A673 (cell line): ENCODE measurements around the gene MYL12A. TPM values are rescaled to one million over a fixed set of nuclear protein-coding genes. Genes with fewer than 3 reads are reported as not detected.
A peak's percentile ranks its signal among the peaks of the same experiment; 100 is the strongest.

ENCODE experiments used
- BruUV-seq: library from RNA; stranded (reverse); fragments of 400-500 nt; replicated peaks from 2 replicates; lab custom pipeline; 2021; lab: Mats Ljungman, UMichigan
- CTCF ChIA-PET: fragments of 300-600 bp; sonication (Branson Sonifier 250); formaldehyde crosslinking; loops from one replicate; lab custom pipeline; 2022; ENCODE audit warnings: antibody characterized with exemption; lab: Charles Lee
- POLR2A ChIA-PET: fragments of 300-600 bp; sonication (Branson Sonifier 250); formaldehyde crosslinking; loops from one replicate; lab custom pipeline; 2022; ENCODE audit warnings: antibody characterized with exemption; ENCODE audit not compliant: low non-redundant PET; lab: Charles Lee
- DNase-seq: peaks from one replicate; pipeline ENCODE4 v3.0.0-alpha.2; 2015; ENCODE audit warnings: low spot score
- H3K27ac ChIP-seq: fragments of 200-600 bp; sonication (generic); 2 replicates; pipeline ENCODE4 v1.5.1; 2016; ENCODE audit warnings: mixed run types, low read depth, mild to moderate bottlenecking, mixed read lengths, antibody characterized with exemption, low read length; ENCODE audit not compliant: poor library complexity, severe bottlenecking
- H3K27me3 ChIP-seq: fragments of 200-600 bp; sonication (generic); replicated peaks from 2 replicates; pipeline ENCODE4 v1.6.1; 2017; ENCODE audit warnings: mixed run types, low read depth, mild to moderate bottlenecking, mixed read lengths, antibody characterized with exemption, low read length; ENCODE audit not compliant: insufficient read depth, poor library complexity
- H3K36me3 ChIP-seq: fragments of 200-600 bp; sonication (generic); 2 replicates; pipeline ENCODE4 v1.6.1; 2016; ENCODE audit warnings: mixed run types, mild to moderate bottlenecking, mixed read lengths, antibody characterized with exemption, low read length; ENCODE audit not compliant: insufficient read depth, poor library complexity, severe bottlenecking
- H3K4me1 ChIP-seq: fragments of 200-600 bp; sonication (generic); 2 replicates; pipeline ENCODE4 v1.6.1; 2017; ENCODE audit warnings: mixed run types, mild to moderate bottlenecking, mixed read lengths, antibody characterized with exemption, low read length; ENCODE audit not compliant: insufficient read depth, poor library complexity, severe bottlenecking
- H3K4me3 ChIP-seq: fragments of 200-600 bp; sonication (generic); 2 replicates; pipeline ENCODE4 v1.5.1; 2016; ENCODE audit warnings: low read depth, mixed run types, mild to moderate bottlenecking, mixed read lengths, low read length; ENCODE audit not compliant: poor library complexity, severe bottlenecking
- H3K9me3 ChIP-seq: fragments of 200-600 bp; sonication (generic); 2 replicates; pipeline ENCODE4 v1.6.1; 2016; ENCODE audit warnings: mixed run types, low read depth, mild to moderate bottlenecking, mixed read lengths, antibody characterized with exemption, low read length; ENCODE audit not compliant: poor library complexity, severe bottlenecking
- CTCF ChIP-seq: fragments of 300-800, 200-600 bp; sonication (generic); conservative IDR thresholded peaks from 2 replicates; pipeline ENCODE4 v1.5.1; 2017; ENCODE audit warnings: low read depth, mild to moderate bottlenecking, antibody characterized with exemption, low read length, moderate library complexity, mixed read lengths
- EZH2 ChIP-seq: fragments of 200-600 bp; sonication (generic); IDR thresholded peaks from 2 replicates; pipeline ENCODE4 v1.6.1; 2017; ENCODE audit warnings: borderline replicate concordance, low read depth, mild to moderate bottlenecking, mixed read lengths, antibody characterized with exemption, low read length; ENCODE audit not compliant: poor library complexity, severe bottlenecking
- intact Hi-C: fragments of 100-400 bp; cut with micrococcal nuclease; formaldehyde crosslinking; loops from one replicate; pipeline ENCODE4 v1.10.0; 2022; ENCODE audit not compliant: unreplicated experiment
- total RNA-seq: library from RNA; stranded (reverse); gene quantifications from 2 replicates; pipeline ENCODE4 v1.2.3, GENCODE V29; 2021

The MYL12A gene
- total RNA-seq, 1 experiment from 2014 or later = 357 TPM

GRCh38 chr18:3235846-3236245 lies 11.8 kb upstream of the MYL12A start:
- CTCF ChIA-PET = no interaction called here
- no peak for DNase-seq
- no peak overlapping the region for H3K4me3 ChIP-seq
- TF ChIP-seq EZH2 (no peak), CTCF (no peak)
- no TSS peak for BruUV-seq
- intact Hi-C loops = no loop called here
- no peak overlapping the region for H3K27ac ChIP-seq
- no peaks in the 10 kb centered on the region for H3K27me3 ChIP-seq
- no peaks in the 10 kb centered on the region for H3K9me3 ChIP-seq
- peaks cover 5% of the 10 kb centered on the region for H3K4me1 ChIP-seq
- POLR2A ChIA-PET = no interaction called here
- H3K36me3 ChIP-seq = no peaks in the 10 kb centered on the region

- Histone ChIP-seq H3K4me3 (no peak overlapping the region), H3K27me3 (no peaks in the 10 kb centered on the region), H3K4me1 (peaks cover 5% of the 10 kb centered on the region), H3K27ac (no peak overlapping the region), H3K9me3 (no peaks in the 10 kb centered on the region), H3K36me3 (no peaks in the 10 kb centered on the region)
- BruUV-seq = no TSS peak
- ChIA-PET CTCF (no interaction called here), POLR2A (no interaction called here)
- TF ChIP-seq CTCF (no peak), EZH2 (no peak)
- DNase-seq = no peak
- intact Hi-C loops = no loop called here
These were observed 11.1 kb upstream of the MYL12A start for GRCh38 chr18:3236470-3236869.

- CTCF ChIA-PET = interaction anchor here (0.5 to 0.7 kb wide), 2 partner anchors 50 to 111 kb away, joined by 3 to 4 read pairs; no protein-coding TSS in a partner anchor
- Histone ChIP-seq H3K27me3 (no peaks in the 10 kb centered on the region), H3K4me3 (no peak overlapping the region), H3K27ac (no peak overlapping the region), H3K4me1 (peaks cover 5% of the 10 kb centered on the region), H3K9me3 (no peaks in the 10 kb centered on the region), H3K36me3 (no peaks in the 10 kb centered on the region)
- POLR2A ChIA-PET = no interaction called here
- BruUV-seq = no TSS peak
- intact Hi-C loops = no loop called here
- DNase-seq = no peak
- TF ChIP-seq CTCF (peak; percentile 33; the same call in 1 of the 2 replicates), EZH2 (no peak)
These were observed 8.9 kb upstream of the MYL12A start for GRCh38 chr18:3238742-3239141.
